CD4-positive, alpha-beta T cell treated with Interleukin-10 for 1 hour (primary cell): Measurements from ENCODE around the gene ABHD12.
"Not testable (repeated sequence)": the region's sequence is repeated elsewhere in the genome, so short reads cannot be mapped to it uniquely, and the experiment has no call there.

Experiments
- DNase-seq: peaks from one replicate; pipeline ENCODE4 v3.0.0-alpha.2; 2020

Gene ABHD12

GRCh38 chr20:25353353-25353746 lies 37.3 kb downstream of the ABHD12 start:
- no peak for DNase-seq

- DNase-seq = no peak
Observed at GRCh38 chr20:25352746-25353145, 37.9 kb downstream of the ABHD12 start.

GRCh38 chr20:25351024-25351360 lies 39.6 kb downstream of the ABHD12 start:
- DNase-seq = no peak

- peak; percentile 14 for DNase-seq
Observed at GRCh38 chr20:25346349-25346748, 44.3 kb downstream of the ABHD12 start.

GRCh38 chr20:25345721-25346120 lies 44.9 kb downstream of the ABHD12 start:
- DNase-seq = no peak

- DNase-seq = no peak
Observed at GRCh38 chr20:25344634-25345033, 46.0 kb downstream of the ABHD12 start.

- no peak for DNase-seq
Observed at GRCh38 chr20:25341716-25342680, 48.6 kb downstream of the ABHD12 start.

GRCh38 chr20:25340380-25340779 lies 50.3 kb downstream of the ABHD12 start:
- DNase-seq = no peak

- no peak for DNase-seq
Observed at GRCh38 chr20:25339608-25340007, 51.0 kb downstream of the ABHD12 start.

- no peak for DNase-seq
Observed at GRCh38 chr20:25338112-25339023, 52.3 kb downstream of the ABHD12 start.

- no peak for DNase-seq
Observed at GRCh38 chr20:25336561-25337422, 53.8 kb downstream of the ABHD12 start.

- not testable (repeated sequence) for DNase-seq
Observed at GRCh38 chr20:25334972-25335371, 55.7 kb downstream of the ABHD12 start.

- DNase-seq = no peak
Observed at GRCh38 chr20:25328954-25329498, 61.6 kb downstream of the ABHD12 start.

- DNase-seq = no peak
Observed at GRCh38 chr20:25327521-25328235, 63.0 kb downstream of the ABHD12 start.

GRCh38 chr20:25325997-25326396 lies 64.6 kb downstream of the ABHD12 start:
- DNase-seq = no peak

- no peak for DNase-seq
Observed at GRCh38 chr20:25325073-25325472, 65.6 kb downstream of the ABHD12 start.

GRCh38 chr20:25324412-25324811 lies 66.2 kb downstream of the ABHD12 start:
- DNase-seq = no peak

- no peak for DNase-seq
Observed at GRCh38 chr20:25323496-25324246, 67.0 kb downstream of the ABHD12 start.

GRCh38 chr20:25321991-25322390 lies 68.6 kb downstream of the ABHD12 start:
- no peak for DNase-seq

- no peak for DNase-seq
Observed at GRCh38 chr20:25321262-25321831, 69.3 kb downstream of the ABHD12 start.
